GM18508 (cell line): ENCODE data around the gene MYMX.

Source experiments
- ATAC-seq: cut with Tn5 transposase; IDR thresholded peaks from one replicate; pipeline ENCODE4 v1.9.1; 2021; ENCODE audit warnings: moderate number of reproducible peaks; ENCODE audit not compliant: insufficient read depth, unreplicated experiment

Gene MYMX

DNA sequence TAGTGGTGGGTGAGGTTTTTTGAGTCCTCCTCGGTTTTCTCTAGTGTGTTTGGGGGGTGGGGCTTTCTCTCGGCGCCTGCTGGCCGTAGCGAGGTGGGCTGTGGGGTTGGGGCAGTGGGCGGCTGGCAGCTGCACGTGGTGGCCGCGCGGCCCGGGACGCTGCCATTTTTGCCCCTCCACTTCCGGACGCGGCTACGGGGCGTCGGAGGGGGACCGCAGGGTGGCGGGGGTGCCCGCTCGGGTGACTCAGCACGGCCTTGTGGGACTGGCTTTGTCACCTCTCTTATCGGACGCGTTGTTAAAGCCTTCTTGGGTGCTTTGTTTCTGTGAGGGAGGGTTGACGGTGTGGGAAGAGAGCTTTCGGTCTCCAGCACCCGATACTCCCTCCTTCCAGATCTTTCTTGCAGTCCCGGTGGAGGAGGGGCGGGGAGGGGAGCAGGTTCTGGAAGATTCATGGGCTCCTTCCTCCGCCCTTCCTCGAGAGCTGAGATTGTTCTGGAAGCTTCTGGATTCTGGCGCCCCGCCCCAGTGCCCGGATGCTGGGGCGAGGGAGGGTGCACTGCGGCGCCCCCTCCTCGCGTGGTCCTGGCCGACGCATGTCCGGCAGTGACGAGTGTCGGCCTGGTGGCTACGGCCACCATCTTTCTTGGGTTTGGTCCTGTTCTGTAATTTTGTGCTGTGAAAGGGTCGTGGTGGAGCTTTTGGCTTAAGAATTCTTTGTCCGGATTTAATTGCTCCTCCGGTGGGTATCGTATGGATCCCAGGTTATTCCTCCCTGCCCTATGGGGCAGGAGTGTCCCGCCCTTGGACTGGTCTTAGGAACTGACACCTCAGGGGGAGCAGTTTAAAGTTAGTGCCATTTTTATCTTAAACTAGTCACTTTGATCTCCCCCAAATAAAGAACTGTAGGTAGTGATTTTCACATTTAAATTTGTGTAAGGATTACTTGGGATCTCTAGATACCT lies 30.9 kb downstream of the MYMX start:
- no peak for ATAC-seq

DNA sequence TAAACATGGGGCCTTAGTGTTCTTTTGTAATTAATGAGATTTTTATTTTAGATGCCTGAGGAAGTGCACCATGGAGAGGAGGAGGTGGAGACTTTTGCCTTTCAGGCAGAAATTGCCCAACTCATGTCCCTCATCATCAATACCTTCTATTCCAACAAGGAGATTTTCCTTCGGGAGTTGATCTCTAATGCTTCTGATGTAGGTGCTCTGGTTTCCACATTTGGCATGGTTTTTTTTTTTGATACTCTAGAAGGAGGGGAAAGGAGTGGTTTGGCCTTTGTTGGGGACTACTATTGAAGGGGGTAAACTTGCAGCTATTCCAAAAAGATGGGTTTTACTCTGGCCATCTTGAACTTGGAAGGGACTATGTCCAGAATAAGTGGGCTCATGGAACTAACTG lies 31.9 kb downstream of the MYMX start:
- no peak for ATAC-seq

DNA sequence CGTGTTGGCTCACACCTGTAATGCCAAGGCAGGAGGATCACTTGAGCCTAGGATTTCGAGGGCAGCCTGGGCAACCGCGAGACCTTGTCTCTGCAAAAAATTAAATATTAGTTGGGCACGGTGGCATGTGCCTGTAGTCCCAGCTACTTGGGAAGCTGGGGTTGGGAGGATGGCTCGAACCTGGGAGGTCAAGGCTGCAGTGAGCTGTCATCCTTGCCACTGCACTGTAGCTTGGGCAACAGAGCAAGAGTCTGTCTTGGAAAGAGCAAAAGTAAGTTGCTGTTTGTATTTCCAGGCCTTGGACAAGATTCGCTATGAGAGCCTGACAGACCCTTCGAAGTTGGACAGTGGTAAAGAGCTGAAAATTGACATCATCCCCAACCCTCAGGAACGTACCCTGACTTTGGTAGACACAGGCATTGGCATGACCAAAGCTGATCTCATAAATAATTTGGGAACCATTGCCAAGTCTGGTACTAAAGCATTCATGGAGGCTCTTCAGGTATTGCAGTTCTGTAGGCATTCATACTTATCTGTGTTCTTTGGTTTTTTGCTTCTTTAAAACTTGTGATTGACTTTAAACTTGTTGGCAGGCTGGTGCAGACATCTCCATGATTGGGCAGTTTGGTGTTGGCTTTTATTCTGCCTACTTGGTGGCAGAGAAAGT lies 32.5 kb downstream of the MYMX start:
- ATAC-seq = no peak

DNA sequence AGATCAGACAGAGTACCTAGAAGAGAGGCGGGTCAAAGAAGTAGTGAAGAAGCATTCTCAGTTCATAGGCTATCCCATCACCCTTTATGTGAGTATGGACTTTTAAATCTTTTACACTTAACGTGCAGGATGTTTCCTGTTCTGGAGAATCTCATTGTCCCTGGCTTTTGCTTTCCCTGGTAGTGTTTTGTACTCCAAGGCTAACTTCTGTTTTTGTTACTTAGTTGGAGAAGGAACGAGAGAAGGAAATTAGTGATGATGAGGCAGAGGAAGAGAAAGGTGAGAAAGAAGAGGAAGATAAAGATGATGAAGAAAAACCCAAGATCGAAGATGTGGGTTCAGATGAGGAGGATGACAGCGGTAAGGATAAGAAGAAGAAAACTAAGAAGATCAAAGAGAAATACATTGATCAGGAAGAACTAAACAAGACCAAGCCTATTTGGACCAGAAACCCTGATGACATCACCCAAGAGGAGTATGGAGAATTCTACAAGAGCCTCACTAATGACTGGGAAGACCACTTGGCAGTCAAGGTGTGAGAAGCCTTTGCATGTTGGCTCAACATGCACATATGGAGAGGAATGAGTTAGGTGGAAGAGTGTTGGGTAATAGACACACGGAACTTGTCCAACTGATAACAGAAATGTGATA lies 33.5 kb downstream of the MYMX start:
- ATAC-seq = no peak

DNA sequence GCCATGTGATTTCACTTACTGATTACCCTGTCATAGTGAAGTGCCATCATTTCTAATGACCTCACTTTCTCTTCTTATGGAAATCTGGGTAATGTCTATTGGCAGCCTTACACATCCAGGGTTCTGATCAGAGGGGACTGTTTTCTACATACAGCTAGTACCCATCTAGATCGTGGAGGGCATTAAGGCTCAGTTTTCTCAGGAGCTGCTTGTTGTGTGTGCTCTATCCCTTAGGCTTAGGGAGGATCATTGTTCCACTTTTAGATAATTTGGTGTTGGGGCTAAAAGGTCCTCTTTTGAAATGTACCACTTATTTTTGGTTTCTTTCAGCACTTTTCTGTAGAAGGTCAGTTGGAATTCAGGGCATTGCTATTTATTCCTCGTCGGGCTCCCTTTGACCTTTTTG lies 34.0 kb downstream of the MYMX start:
- ATAC-seq = no peak

DNA sequence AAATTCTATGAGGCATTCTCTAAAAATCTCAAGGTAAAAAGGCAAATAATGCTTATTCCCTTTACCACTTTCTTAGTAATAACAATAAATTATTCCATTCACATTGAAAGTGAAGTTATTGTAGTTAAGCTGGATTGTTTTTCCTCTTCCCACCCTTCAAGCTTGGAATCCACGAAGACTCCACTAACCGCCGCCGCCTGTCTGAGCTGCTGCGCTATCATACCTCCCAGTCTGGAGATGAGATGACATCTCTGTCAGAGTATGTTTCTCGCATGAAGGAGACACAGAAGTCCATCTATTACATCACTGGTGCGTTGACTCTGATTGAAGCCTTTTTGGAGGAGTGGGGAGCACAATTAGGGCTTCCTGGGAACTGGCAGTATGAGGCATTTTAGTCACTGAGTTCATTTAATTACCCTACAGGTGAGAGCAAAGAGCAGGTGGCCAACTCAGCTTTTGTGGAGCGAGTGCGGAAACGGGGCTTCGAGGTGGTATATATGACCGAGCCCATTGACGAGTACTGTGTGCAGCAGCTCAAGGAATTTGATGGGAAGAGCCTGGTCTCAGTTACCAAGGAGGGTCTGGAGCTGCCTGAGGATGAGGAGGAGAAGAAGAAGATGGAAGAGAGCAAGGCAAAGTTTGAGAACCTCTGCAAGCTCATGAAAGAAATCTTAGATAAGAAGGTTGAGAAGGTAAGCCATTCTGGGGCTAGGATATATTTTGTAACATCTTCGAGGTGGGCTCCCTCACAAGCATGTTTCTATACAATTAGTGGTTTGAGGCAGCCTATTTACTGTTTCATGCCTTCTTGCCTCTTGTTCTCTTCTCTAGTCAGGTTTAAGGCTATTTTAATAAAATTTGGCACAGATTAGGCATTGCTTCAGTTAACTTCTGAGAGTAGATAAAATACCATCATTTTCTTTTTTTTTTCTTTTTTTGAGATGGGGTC lies 35.1 kb downstream of the MYMX start:
- ATAC-seq = no peak

DNA sequence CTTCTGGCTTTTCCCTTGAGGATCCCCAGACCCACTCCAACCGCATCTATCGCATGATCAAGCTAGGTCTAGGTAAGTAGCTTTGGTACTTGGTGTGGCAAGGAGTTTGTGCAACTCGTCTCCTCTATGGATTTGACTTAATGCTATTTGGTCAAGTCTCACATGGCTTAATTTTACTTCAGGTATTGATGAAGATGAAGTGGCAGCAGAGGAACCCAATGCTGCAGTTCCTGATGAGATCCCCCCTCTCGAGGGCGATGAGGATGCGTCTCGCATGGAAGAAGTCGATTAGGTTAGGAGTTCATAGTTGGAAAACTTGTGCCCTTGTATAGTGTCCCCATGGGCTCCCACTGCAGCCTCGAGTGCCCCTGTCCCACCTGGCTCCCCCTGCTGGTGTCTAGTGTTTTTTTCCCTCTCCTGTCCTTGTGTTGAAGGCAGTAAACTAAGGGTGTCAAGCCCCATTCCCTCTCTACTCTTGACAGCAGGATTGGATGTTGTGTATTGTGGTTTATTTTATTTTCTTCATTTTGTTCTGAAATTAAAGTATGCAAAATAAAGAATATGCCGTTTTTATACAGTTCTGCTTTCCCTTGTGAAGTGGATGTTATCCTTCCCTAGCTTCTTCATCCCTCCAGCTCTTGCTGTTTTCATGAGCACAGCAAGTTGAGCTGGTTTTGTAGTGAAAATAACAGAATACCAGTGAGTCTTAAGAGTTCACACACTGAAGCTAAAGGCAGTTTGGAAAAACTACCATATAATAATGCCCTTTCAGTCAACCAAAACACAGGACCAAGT lies 36.8 kb downstream of the MYMX start:
- ATAC-seq = no peak

DNA sequence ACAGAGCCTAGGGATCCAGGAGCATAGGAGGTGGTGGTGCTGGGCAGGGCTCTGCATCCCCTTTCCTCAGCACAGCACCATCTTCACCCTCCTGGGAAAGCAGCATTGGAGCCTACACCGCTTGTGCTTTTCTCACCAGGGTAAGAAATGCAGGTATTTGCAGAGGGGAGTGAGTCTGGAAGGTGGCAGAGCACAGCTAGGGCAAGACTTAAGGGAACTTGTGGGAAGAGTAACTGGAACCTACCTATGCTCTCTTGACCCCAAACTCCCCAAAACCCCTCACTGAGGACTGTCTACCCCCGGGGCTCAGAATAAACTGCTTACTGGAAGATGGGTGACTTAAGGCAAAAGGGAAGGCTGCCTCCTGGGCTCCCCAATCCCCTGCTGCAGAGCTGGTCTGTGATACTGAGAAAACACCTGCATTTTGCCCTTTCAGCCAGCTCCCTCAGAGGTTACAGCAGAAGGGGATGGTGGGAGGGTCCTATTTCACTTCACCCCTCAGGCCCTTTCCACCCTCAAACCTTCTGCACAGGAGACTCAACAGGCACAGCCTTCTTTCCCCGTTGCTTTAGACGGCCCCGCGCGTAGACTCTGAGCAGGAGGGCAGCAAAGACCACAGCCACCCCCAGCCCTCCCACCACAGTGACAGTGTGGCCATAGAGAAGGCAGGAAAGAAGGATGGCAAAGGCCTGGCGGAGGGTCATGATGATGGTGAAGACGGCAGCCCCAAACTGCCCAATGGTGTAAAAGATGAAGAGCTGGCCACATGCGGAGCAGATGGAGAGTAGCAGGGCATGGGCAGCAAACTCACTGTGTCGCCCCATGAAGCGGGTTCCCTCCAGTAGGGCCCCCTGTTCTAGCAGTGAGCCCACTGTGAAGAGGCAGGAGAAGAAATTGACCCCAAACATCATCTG lies 37.7 kb downstream of the MYMX start:
- no peak for ATAC-seq

DNA sequence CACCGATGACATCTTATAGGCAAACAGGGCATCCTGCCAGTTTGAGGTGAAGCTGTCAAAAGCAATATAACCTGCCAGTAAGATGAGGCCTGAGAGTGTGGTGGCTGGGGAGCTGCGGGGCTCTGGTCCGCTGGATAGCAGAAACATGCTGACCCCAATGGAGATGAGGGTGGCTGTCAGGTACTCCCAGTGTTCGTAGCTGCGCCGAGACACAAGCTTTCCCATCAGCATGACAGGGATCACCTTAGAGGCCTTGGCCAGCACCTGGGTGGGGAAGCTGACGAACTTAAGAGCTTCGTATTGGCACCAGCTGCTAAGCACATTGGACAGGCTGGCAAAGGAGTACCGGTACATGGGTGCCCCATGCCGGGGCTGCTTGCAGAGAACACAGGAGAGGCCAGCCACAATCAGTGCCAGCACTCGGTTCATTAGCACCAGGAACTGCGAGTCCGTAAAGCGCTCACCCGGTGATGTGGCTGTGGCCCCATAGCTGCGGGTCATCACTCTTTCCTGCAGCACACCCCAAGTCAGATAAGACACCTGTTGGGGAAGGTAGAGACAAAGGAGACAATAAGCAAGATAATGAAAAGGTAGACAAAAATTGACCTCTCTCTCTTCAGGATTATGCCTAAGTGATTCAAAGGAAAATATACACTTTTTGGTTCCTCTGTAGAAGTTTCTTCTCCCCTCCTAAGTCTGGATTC lies 38.5 kb downstream of the MYMX start:
- ATAC-seq = no peak

DNA sequence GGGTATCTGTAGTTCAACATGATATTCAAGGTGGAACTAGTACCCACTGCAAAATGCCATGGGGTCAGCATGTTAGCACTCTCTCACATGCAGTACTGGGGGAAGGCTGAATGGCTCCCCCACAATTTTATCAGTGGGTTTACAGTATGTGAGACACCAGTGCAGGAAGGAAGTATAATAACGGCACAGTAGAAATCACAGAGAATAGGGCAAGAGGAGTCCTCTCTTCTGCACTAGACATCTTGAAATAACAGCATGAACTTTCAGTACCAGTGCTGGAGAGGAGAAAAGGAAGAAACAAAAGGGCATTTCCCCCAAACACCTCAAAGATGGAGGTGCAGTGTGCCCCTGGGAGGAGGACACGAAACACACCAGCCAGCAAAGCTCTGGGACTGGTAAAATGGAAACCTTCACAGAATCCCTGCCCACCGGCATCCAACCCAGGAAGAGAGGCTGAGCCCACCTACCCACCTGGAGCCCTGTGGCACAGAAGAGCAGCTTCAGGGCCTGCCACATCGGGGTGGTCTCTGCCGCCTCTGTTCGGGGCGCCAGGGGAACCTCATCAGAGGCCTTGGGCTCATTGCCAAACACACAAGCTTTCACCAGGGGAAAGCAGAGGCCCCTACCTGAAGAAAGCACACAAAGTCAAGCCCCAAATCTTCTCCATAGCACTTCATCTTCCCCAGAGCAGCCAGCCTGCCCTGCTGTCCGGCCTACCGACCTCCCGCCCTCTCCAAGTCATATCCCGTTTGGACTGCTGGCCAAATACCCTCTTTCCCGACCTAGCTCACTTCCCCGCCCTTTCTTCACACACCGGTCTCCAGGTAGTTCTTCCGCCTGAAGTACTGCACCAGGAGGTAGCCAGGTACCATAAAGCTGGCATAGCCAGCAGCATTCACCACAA lies 39.4 kb downstream of the MYMX start:
- ATAC-seq = no peak

DNA sequence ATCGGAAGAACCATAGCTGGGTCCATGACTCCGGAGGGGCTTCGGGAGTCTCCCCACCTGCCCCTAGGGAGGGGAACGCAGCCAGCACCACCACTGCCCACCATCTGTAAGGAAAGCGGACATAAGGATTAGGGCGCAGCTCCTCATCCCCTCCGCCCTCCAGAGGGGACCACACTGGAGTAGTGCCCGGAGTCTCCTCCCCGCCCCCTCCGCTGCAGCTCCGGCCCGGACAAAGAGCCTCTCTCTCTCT lies 40.0 kb downstream of the MYMX start:
- ATAC-seq = no peak

DNA sequence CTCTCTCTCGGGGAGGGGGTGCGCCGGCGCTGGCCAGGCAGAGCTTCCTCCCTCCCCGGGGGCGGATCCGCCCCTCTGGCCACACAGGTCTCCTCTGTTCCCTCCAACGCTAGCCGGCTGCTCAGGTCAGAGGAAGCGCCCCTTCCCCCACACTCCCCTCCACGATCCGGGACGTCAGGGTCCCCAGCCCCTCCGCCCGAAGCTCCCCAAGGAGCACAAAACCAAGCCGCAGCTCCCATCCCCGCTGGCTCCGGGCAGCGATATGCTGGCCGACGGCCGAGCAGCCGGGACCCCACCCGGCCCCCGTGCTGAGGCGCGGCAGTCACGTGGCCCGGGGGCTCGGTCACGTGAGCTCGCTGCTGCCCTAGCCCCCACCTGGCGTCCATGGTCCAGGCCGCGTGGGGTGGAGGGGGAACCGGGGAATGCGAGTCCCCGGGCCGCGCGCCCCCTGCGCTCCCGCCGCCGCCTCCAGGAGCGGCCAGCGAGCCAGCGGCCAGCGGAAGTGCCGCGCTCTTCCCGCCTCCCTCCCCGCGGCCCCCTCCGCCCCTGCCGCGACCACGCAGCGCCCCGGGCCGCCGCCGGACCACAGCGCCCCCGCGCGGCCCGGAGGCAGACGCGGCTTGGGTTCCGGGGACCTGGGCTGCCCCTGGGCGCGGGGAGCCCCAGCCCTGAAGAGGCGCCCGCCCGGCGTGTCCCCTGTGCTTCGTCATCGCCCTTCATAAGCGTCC lies 40.5 kb downstream of the MYMX start, which contains the start of gene SLC35B2:
Gene SLC35B2 (minus strand): TSS at position 504 of the 728 bp plus-strand sequence. CDS start 118 bp downstream, at position 386.
- ATAC-seq = no peak

DNA sequence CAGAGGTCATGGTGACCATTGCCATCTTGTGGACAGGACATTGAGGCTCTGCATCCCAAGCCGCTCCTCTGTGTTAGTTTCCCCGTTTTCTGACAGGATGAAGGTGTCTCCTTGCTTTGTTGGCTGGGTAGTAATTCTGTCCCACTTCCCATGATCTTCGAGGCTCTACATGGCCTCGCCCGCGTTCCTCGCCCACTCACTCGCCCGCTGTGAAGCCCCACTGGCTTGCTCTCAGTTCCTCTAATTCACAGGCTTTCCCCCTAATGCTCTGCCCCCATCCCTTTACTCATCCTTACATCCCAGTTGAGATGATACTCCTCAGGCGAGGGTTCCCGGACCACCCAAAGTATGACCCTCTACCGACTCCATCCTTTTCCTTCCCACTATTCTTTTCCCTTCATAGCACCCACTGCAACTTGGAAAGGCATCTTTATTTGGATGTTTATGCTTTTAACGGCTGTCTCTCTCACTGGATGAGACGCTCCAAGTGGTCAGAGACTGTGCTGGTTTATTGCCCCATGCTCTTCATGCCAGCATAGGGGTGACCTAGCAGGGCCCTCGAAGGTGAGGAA lies 41.1 kb downstream of the MYMX start:
- ATAC-seq = no peak

DNA sequence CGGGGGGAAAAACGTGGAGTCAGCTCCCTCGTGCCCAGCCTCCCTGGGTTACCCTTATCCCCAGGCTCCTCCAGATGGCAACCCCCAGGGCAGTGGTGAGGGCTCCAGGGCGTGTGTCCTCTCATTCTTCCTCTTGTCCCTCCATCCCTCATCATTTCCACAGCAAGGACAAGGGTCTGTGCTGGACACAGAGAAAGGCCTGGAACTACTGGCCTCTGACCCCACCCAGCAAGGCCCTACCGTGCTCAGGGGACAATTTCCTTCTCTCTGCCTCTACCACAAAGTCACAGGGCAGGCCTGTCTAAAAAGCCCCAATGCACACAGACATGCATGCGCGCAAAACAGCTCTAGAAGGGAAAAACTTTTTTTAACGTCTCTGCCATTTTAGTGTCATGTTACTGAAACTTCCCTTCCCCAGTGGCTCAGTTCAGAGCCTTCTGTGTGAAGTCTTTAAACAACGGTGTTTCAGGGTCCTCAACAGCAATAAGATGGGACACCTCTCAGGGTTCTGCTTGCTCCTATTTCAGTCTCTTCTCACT lies 41.7 kb downstream of the MYMX start:
- no peak for ATAC-seq

DNA sequence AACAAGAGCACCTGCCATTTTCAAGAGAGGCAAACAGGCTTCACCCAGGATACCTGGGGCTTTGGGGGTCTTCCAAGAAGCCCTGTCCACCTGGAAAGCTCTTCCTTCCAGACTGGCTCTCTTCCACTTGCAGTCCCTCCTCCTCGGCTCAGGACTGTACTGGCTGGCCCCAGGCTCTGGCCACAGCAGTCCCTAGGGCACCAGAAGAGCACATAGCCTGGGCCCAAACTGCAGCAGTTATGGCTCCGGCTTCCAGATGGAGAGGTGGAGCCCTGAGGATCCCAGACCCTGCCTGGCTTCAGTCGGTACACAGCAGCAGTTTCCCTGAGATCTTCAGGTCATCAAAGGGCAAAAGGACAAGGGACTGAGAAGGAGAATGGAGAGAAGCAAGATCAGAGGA lies 42.2 kb downstream of the MYMX start:
- no peak for ATAC-seq

DNA sequence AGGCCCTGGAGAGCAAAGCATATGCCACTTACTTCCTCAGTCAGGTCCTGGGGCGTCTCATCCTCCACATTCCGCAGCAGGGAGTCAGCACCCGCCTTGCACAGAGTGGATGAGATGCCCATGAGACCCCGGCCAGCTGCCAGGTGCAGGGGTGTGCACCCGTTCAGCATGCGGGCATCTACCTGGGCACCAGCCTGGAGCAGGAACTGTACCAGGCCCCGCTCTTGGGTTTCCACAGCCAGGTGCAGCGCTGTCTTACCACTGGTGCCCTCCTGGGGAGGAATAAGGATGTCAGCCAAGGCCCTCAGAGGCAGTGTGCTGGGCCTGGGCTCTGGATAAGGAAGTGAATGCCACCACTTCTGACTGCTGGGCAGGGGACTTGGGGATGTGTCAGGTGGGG lies 43.3 kb downstream of the MYMX start:
- ATAC-seq = no peak
